Measurements from ENCODE around the gene PARP11. TPM values are rescaled to one million over a fixed set of nuclear protein-coding genes. Genes with fewer than 3 reads are reported as not detected.

PARP11 gene
- total RNA-seq, 3 donors from 2014 or later (not counting 1 experiment from before 2014, with no cell fraction given): 18.8 to 27.3 (median 24.7) TPM

- Mint-ChIP-seq H3K4me3 (no peak overlapping the region), H3K36me3 (peaks cover 11% of the 10 kb centered on the region), H3K4me1 (no peaks in the 10 kb centered on the region), H3K27ac (no peak overlapping the region), H3K27me3 (ENCODE audit: low read depth in 2 of 2) (no peaks in the 10 kb centered on the region), H3K9me3 (no peaks in the 10 kb centered on the region)
- WGBS (ENCODE audit: insufficient coverage): 79% methylated on average over 5 of the region's 6 CpGs
- peaks cover 33% of the 10 kb centered on the region for H3K36me3 ChIP-seq (ENCODE audit: control insufficient read depth, insufficient read depth, low read length)
- TF ChIP-seq, protein P1, sequence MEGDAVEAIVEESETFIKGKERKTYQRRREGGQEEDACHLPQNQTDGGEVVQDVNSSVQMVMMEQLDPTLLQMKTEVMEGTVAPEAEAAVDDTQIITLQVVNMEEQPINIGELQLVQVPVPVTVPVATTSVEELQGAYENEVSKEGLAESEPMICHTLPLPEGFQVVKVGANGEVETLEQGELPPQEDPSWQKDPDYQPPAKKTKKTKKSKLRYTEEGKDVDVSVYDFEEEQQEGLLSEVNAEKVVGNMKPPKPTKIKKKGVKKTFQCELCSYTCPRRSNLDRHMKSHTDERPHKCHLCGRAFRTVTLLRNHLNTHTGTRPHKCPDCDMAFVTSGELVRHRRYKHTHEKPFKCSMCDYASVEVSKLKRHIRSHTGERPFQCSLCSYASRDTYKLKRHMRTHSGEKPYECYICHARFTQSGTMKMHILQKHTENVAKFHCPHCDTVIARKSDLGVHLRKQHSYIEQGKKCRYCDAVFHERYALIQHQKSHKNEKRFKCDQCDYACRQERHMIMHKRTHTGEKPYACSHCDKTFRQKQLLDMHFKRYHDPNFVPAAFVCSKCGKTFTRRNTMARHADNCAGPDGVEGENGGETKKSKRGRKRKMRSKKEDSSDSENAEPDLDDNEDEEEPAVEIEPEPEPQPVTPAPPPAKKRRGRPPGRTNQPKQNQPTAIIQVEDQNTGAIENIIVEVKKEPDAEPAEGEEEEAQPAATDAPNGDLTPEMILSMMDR (IDR thresholded peaks at IDR 0.05): no peak
- no peaks in the 10 kb centered on the region for H3K27me3 ChIP-seq (ENCODE audit: control insufficient read depth, insufficient read depth, low read length)
- ATAC-seq (no peak), DNase-seq (no peak)
- H3K4me1 ChIP-seq (ENCODE audit: control insufficient read depth, insufficient read depth, low read length): no peaks in the 10 kb centered on the region
- H3K27ac ChIP-seq (ENCODE audit: low read length): no peak overlapping the region
- H3K4me3 ChIP-seq (ENCODE audit: low read length): no peak overlapping the region
- intact Hi-C loops (cut with micrococcal nuclease): no loop called here
- no peaks in the 10 kb centered on the region for H3K9me3 ChIP-seq (ENCODE audit: control insufficient read depth, insufficient read depth, low read length)
Measured at GRCh38 chr12:3809357-3810015, 63.7 kb downstream of the PARP11 start.

DNA sequence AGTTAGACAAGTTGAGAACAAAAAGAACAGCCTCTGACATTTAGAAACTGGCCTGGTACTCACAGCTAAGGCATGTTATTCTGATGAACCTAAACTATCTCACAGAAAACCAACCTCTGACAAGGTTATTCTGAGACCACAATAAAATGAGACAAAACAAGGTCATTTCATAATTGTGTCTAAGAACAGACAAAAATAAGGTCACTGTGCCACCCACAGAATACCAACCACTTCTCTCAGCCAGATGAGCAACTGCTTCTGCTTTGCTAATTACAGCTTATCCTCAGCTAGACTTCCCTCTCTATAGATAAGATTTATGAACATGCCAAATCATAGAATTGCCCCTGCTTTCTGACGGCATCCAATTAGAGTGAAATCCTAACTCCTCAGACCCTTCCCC is 68.1 kb downstream of the PARP11 start:
- Mint-ChIP-seq H3K4me1 (peaks cover 7 to 11% of the 10 kb centered on the region in 2 donors), H3K4me3 (no peak overlapping the region), H3K36me3 (peaks cover 11% of the 10 kb centered on the region), H3K27ac (no peak overlapping the region), H3K9me3 (no peaks in the 10 kb centered on the region), H3K27me3 (ENCODE audit: low read depth in 2 of 2) (no peaks in the 10 kb centered on the region)
- Histone ChIP-seq H3K4me3 (ENCODE audit: low read length) (no peak overlapping the region), H3K27ac (ENCODE audit: low read length) (no peak overlapping the region), H3K9me3 (ENCODE audit: control insufficient read depth, insufficient read depth, low read length) (no peaks in the 10 kb centered on the region), H3K27me3 (ENCODE audit: control insufficient read depth, insufficient read depth, low read length) (no peaks in the 10 kb centered on the region), H3K4me1 (ENCODE audit: control insufficient read depth, insufficient read depth, low read length) (no peaks in the 10 kb centered on the region), H3K36me3 (ENCODE audit: control insufficient read depth, insufficient read depth, low read length) (peaks cover 16% of the 10 kb centered on the region)
- no peak for ATAC-seq
- TF ChIP-seq, protein P1 (IDR thresholded peaks at IDR 0.05): no peak
- WGBS (ENCODE audit: insufficient coverage): 61% methylated on average over 1 of the region's 1 CpG
- intact Hi-C loops (cut with micrococcal nuclease): no loop called here
- DNase-seq: no peak

- Mint-ChIP-seq H3K27me3 (ENCODE audit: low read depth in 2 of 2) (no peaks in the 10 kb centered on the region), H3K9me3 (no peaks in the 10 kb centered on the region), H3K27ac (no peak overlapping the region), H3K4me1 (peaks cover 7 to 11% of the 10 kb centered on the region in 2 donors), H3K36me3 (peaks cover 11% of the 10 kb centered on the region), H3K4me3 (no peak overlapping the region)
- Histone ChIP-seq H3K27me3 (ENCODE audit: control insufficient read depth, insufficient read depth, low read length) (no peaks in the 10 kb centered on the region), H3K4me3 (ENCODE audit: low read length) (no peak overlapping the region), H3K4me1 (ENCODE audit: control insufficient read depth, insufficient read depth, low read length) (no peaks in the 10 kb centered on the region), H3K9me3 (ENCODE audit: control insufficient read depth, insufficient read depth, low read length) (no peaks in the 10 kb centered on the region), H3K36me3 (ENCODE audit: control insufficient read depth, insufficient read depth, low read length) (peaks cover 13% of the 10 kb centered on the region), H3K27ac (ENCODE audit: low read length) (no peak overlapping the region)
- intact Hi-C loops (cut with micrococcal nuclease): loop anchor here (1.0 kb wide), 2 partner anchors 146 to 504 kb away; no protein-coding TSS in a partner anchor
- 56% methylated on average over 13 of the region's 14 CpGs for WGBS (ENCODE audit: insufficient coverage)
- peak; percentile 67 to 86 (median 78) for ATAC-seq
- TF ChIP-seq, protein P1 (IDR thresholded peaks at IDR 0.05): peak; percentile 80
- peak; percentile 39 to 85 for DNase-seq
Measured at GRCh38 chr12:3803865-3804472, 69.2 kb downstream of the PARP11 start.
